Measurements from ENCODE around the gene RELL1. TPM values are rescaled to one million over a fixed set of nuclear protein-coding genes. Genes with fewer than 3 reads are reported as not detected.

RELL1 gene
- polyA plus RNA-seq, 1 of the 3 experiments (the other 2 are of a cell fraction), result 4.5 TPM

- no peak overlapping the region for H3K9ac ChIP-seq
- no peak overlapping the region for H3K4me2 ChIP-seq
- H2AFZ ChIP-seq (ENCODE audit: low read depth), result no peak overlapping the region
- ChIA-PET POLR2A (no interaction called here), CTCF (no interaction called here)
- no peaks in the 10 kb centered on the region for H3F3A ChIP-seq (replicated peaks; ENCODE audit: insufficient read depth)
- H3K27ac ChIP-seq (ENCODE audit: low read depth in 2 of 2, low read length in 1 of 2), result no peak overlapping the region
- no peak for DNase-seq
- H3K4me1 ChIP-seq (ENCODE audit: control insufficient read depth in 1 of 2, insufficient read depth in 2 of 2, low read depth in 1 of 2, low read length in 1 of 2), result no peaks in the 10 kb centered on the region
- H3K9me3 ChIP-seq, result no peaks in the 10 kb centered on the region
- H4K20me1 ChIP-seq (ENCODE audit: insufficient read depth), result no peaks in the 10 kb centered on the region
- no peaks in the 10 kb centered on the region; the same call in 1 of the 2 replicates for H3K27me3 ChIP-seq (ENCODE audit: insufficient read depth)
- H3K79me2 ChIP-seq (ENCODE audit: insufficient read depth), result no peaks in the 10 kb centered on the region
- no peaks in the 10 kb centered on the region for H3K9me2 ChIP-seq
- H3K36me3 ChIP-seq (replicated peaks in 1 of 2; ENCODE audit: control insufficient read depth in 1 of 2, insufficient read depth in 2 of 2, low read length in 1 of 2), result no peaks in the 10 kb centered on the region
- 49% methylated on average over 4 of the region's 4 CpGs for WGBS (ENCODE audit: low lambda C conversion rate)
- TF ChIP-seq JUND (IDR thresholded peaks at IDR 0.05) (no peak), CHD2 (IDR thresholded peaks at IDR 0.05; ENCODE audit: low read length, partially characterized antibody) (no peak), TEAD4 (IDR thresholded peaks at IDR 0.05; ENCODE audit: borderline replicate concordance, insufficient read depth) (no peak)
- no peak overlapping the region for H3K4me3 ChIP-seq (ENCODE audit: low read depth in 2 of 2, low read length in 1 of 2)
These were observed 123.6 kb downstream of the RELL1 start for GRCh38 chr4:37562592-37562991.

- POLR2A ChIA-PET, result no interaction called here
- Histone ChIP-seq H3K4me3 (ENCODE audit: low read depth in 2 of 2, low read length in 1 of 2) (no peak overlapping the region), H4K20me1 (ENCODE audit: insufficient read depth) (no peaks in the 10 kb centered on the region), H3K4me2 (no peak overlapping the region), H3K27me3 (ENCODE audit: insufficient read depth) (no peaks in the 10 kb centered on the region; the same call in 1 of the 2 replicates), H3K9me3 (no peaks in the 10 kb centered on the region), H2AFZ (ENCODE audit: low read depth) (no peak overlapping the region), H3K9ac (no peak overlapping the region), H3K27ac (ENCODE audit: low read depth in 2 of 2, low read length in 1 of 2) (no peak overlapping the region), H3K79me2 (ENCODE audit: insufficient read depth) (no peaks in the 10 kb centered on the region), H3K9me2 (no peaks in the 10 kb centered on the region), H3F3A (replicated peaks; ENCODE audit: insufficient read depth) (no peaks in the 10 kb centered on the region), H3K36me3 (replicated peaks in 1 of 2; ENCODE audit: control insufficient read depth in 1 of 2, insufficient read depth in 2 of 2, low read length in 1 of 2) (no peaks in the 10 kb centered on the region), H3K4me1 (ENCODE audit: control insufficient read depth in 1 of 2, insufficient read depth in 2 of 2, low read depth in 1 of 2, low read length in 1 of 2) (no peaks in the 10 kb centered on the region)
- 0% methylated on average over 1 of the region's 1 CpG for WGBS (ENCODE audit: low lambda C conversion rate)
- no peak for DNase-seq
- CTCF ChIA-PET, result interaction anchor here (0.6 kb wide), 1 partner anchor 23 kb away, joined by 3 read pairs; no protein-coding TSS in a partner anchor
- no peak for TF ChIP-seq ZBTB33 (IDR thresholded peaks at IDR 0.05; ENCODE audit: borderline replicate concordance, low read depth)
- TF ChIP-seq RCOR1 (IDR thresholded peaks at IDR 0.05; ENCODE audit: low read length), result no peak
- TF ChIP-seq EZH2phosphoT487 (IDR thresholded peaks at IDR 0.05; ENCODE audit: borderline replicate concordance, low read depth), result no peak
- TF ChIP-seq USF2 (IDR thresholded peaks at IDR 0.05; ENCODE audit: borderline replicate concordance, low read depth, low read length), result no peak
- TF ChIP-seq MAX (IDR thresholded peaks at IDR 0.05; ENCODE audit: low read depth), result no peak
- no peak for TF ChIP-seq IRF3 (IDR thresholded peaks at IDR 0.05; ENCODE audit: low read depth, low read length)
- TF ChIP-seq USF1 (IDR thresholded peaks at IDR 0.05; ENCODE audit: borderline replicate concordance, low read depth), result no peak
- no peak for TF ChIP-seq NRF1 (IDR thresholded peaks at IDR 0.05; ENCODE audit: low read depth, low read length)
- TF ChIP-seq CHD2 (IDR thresholded peaks at IDR 0.05; ENCODE audit: low read length, partially characterized antibody), result no peak
- no peak for TF ChIP-seq FOXM1 (IDR thresholded peaks at IDR 0.05; ENCODE audit: low read depth)
- TF ChIP-seq CTCF (IDR thresholded peaks at IDR 0.05), result no peak
- TF ChIP-seq PBX3 (IDR thresholded peaks at IDR 0.05), result no peak
- TF ChIP-seq JUND (IDR thresholded peaks at IDR 0.05), result no peak
These were observed 124.4 kb downstream of the RELL1 start for GRCh38 chr4:37561803-37562207.
